GM12878 (cell line): Measurements from ENCODE around the gene ADSL. TPM values are rescaled to one million over a fixed set of nuclear protein-coding genes. Genes with fewer than 3 reads are reported as not detected.

Experiments
- ATAC-seq: fragments of 200-7000 bp; cut with Tn5 transposase; 3 replicates; pipeline ENCODE4 v1.9.1; 2020; ENCODE audit warnings: mild to moderate bottlenecking, moderate library complexity
- BruUV-seq: library from RNA; stranded (reverse); fragments of 400-500 nt; replicated peaks from 2 replicates; lab custom pipeline; 2021; lab: Mats Ljungman, UMichigan
- CTCF ChIA-PET: fragments of 300-600 bp; sonication (Branson Sonifier 250); formaldehyde crosslinking; extraction: SDS; loops from one replicate; lab custom pipeline; 2021; ENCODE audit warnings: inconsistent platforms; lab: Yijun Ruan, JAX
- POLR2A ChIA-PET: fragments of 350-600 bp; formaldehyde crosslinking; extraction: SDS; loops from one replicate; lab custom pipeline; 2021; ENCODE audit warnings: inconsistent platforms; lab: Charles Lee
- RAD21 ChIA-PET: fragments of 300-600 bp; sonication (Branson Sonifier 250); formaldehyde crosslinking; loops from one replicate; lab custom pipeline; 2023; ENCODE audit warnings: antibody characterized with exemption; ENCODE audit not compliant: unreplicated experiment; lab: Charles Lee
- SMC1A ChIA-PET: fragments of 300-600 bp; sonication (Branson Sonifier 250); formaldehyde crosslinking; loops from one replicate; lab custom pipeline; 2023; ENCODE audit not compliant: unreplicated experiment, uncharacterized antibody; lab: Charles Lee
- DNase-seq: peaks from one replicate; pipeline ENCODE4 v3.0.0-alpha.2; 2011; ENCODE audit warnings: low read depth, low spot score
- FAIRE-seq: peaks from 3 replicates; lab custom pipeline; 2011; peaks lifted over from hg19 to GRCh38; lab: Jason Lieb, UNC
- H2AFZ ChIP-seq: 2 replicates; pipeline ENCODE4 v1.6.0; 2011; ENCODE audit warnings: low read depth, low read length, control low read depth; ENCODE audit not compliant: control insufficient read depth
- H3K27ac ChIP-seq: 2 replicates; pipeline ENCODE4 v1.5.1; 2011; ENCODE audit warnings: control low read depth; ENCODE audit not compliant: control insufficient read depth, insufficient read depth
- H3K27me3 ChIP-seq, 2 experiments: replicated peaks in 1 of 2; 2 replicates each; pipeline versions ENCODE4 v1.6.0 to v1.6.1; 2011; ENCODE audit warnings: low read length in 1 of 2; ENCODE audit not compliant: control insufficient read depth in 2 of 2, insufficient read depth in 2 of 2
- H3K36me3 ChIP-seq, 2 experiments: 2 replicates each; pipeline ENCODE4 v1.5.1; 2011; ENCODE audit warnings: low read length in 1 of 2; ENCODE audit not compliant: control insufficient read depth in 2 of 2, insufficient read depth in 2 of 2
- H3K4me1 ChIP-seq: 2 replicates; pipeline ENCODE4 v1.6.1; 2011; ENCODE audit warnings: mild to moderate bottlenecking, low read length, moderate library complexity, mixed read lengths; ENCODE audit not compliant: control insufficient read depth, insufficient read depth
- H3K4me2 ChIP-seq: 2 replicates; pipeline ENCODE4 v1.6.0; 2011; ENCODE audit warnings: control low read depth; ENCODE audit not compliant: control insufficient read depth, insufficient read depth
- H3K4me3 ChIP-seq: fragments of 200-600 bp; sonication (generic); 2 replicates; pipeline ENCODE4 v1.5.1; 2016
- H3K79me2 ChIP-seq: 2 replicates; pipeline ENCODE4 v1.6.0; 2011; ENCODE audit warnings: low read length; ENCODE audit not compliant: control insufficient read depth, insufficient read depth
- H3K9ac ChIP-seq: 2 replicates; pipeline ENCODE4 v1.8.0; 2011; ENCODE audit warnings: low read length, control low read depth, mixed read lengths; ENCODE audit not compliant: control insufficient read depth, insufficient read depth
- H3K9me3 ChIP-seq: replicated peaks from 3 replicates; pipeline ENCODE4 v1.5.1; 2011; ENCODE audit warnings: mild to moderate bottlenecking, low read length; ENCODE audit not compliant: control insufficient read depth, insufficient read depth
- H4K20me1 ChIP-seq: 2 replicates; pipeline ENCODE4 v1.6.0; 2011; ENCODE audit not compliant: control insufficient read depth, insufficient read depth
- HSF1 ChIP-seq: fragments of 150-350 bp; IDR thresholded peaks from 2 replicates; pipeline ENCODE4 v1.6.1; 2014; ENCODE audit warnings: mild to moderate bottlenecking, low read depth, low read length
- JUNB ChIP-seq: IDR thresholded peaks from 2 replicates; pipeline ENCODE4 v1.6.1; 2016; ENCODE audit warnings: antibody characterized with exemption, mild to moderate bottlenecking
- JUND ChIP-seq: IDR thresholded peaks from 2 replicates; pipeline ENCODE4 v1.6.1; 2012; ENCODE audit warnings: low read depth, mild to moderate bottlenecking, low read length, improper control_type of control experiment, moderate library complexity
- SMC3 ChIP-seq: IDR thresholded peaks from 2 replicates; pipeline ENCODE4 v1.6.1; 2011; ENCODE audit warnings: low read length, improper control_type of control experiment, borderline replicate concordance
- TCF12 ChIP-seq: IDR thresholded peaks from 2 replicates; pipeline ENCODE4 v1.6.1; 2011; ENCODE audit warnings: low read depth, mild to moderate bottlenecking, low read length
- ZBED1 ChIP-seq: IDR thresholded peaks from 2 replicates; pipeline ENCODE4 v1.6.1; 2016; ENCODE audit warnings: borderline replicate concordance
- WGBS: methylation state at CpG from one replicate; pipeline ENCODE4 v1.1.6; 2016; ENCODE audit warnings: low lambda C conversion rate; ENCODE audit not compliant: insufficient replicate concordance, insufficient coverage; ENCODE audit errors: missing lambda C conversion rate; 5-methylcytosine and 5-hydroxymethylcytosine counted together
- in situ Hi-C: fragments of 300-500 bp; cut with MboI; formaldehyde crosslinking; loops from 9 replicates; pipeline ENCODE4 v1.14.3; 2018; ENCODE audit warnings: mixed read lengths
- intact Hi-C: fragments of 100-400 bp; cut with micrococcal nuclease; formaldehyde crosslinking; loops from one replicate; pipeline ENCODE4 v1.14.2; 2022; ENCODE audit not compliant: unreplicated experiment
- polyA plus RNA-seq, 11 experiments: library from polyadenylated mRNA; depleted of rRNA in 4 of 11; unstranded in 6 of 11; stranded (reverse) in 5 of 11; fragments of >200 nt; fragmentation: Nextera tagmentation in 4 of 11; fragmentation: Illumina TruSeq in 1 of 11; extraction: Ambion mirVana in 4 of 11; extraction: Trizol in 1 of 11; gene quantifications; 1 replicate in 1 of 11; 2 replicates in 10 of 11; pipeline versions ENCODE4 v1.2.1 to v1.2.3, GENCODE V29; 2011 to 2016; ENCODE audit warnings: inconsistent platforms in 2 of 11, missing spikeins in 2 of 11, low read depth in 1 of 11
- total RNA-seq, 4 experiments: library from RNA; depleted of rRNA in 3 of 4; stranded (reverse); fragments of >200 nt in 3 of 4; fragmentation: Illumina TruSeq in 1 of 4; extraction: Trizol in 1 of 4; gene quantifications; 2 replicates each; pipeline versions ENCODE4 v1.2.1 to v1.2.3, GENCODE V29; 2013 to 2021

Gene ADSL
- total and polyA plus RNA-seq, 10 of the 15 experiments (the other 5 are each of a cell fraction or from before 2014, with no cell fraction given), result 126 to 313 (median 143) TPM

- TF ChIP-seq SMC3 (no peak), JUNB (no peak), JUND (no peak), HSF1 (no peak)
- no peak overlapping the region for H3K4me3 ChIP-seq
- peaks cover 1% of the 10 kb centered on the region for H3K79me2 ChIP-seq
- 91% methylated on average over 5 of the region's 5 CpGs for whole genome bisulfite sequencing
- intact Hi-C loops (no loop called here), in situ Hi-C loops (no loop called here)
- peaks cover 20 to 54% of the 10 kb centered on the region in 2 experiments for H3K36me3 ChIP-seq
- POLR2A ChIA-PET, result no interaction called here
- CTCF ChIA-PET, result no interaction called here
- H2AFZ ChIP-seq, result no peak overlapping the region
- no TSS peak for BruUV-seq
- no peaks in the 10 kb centered on the region for H3K9me3 ChIP-seq
- peaks cover 39% of the 10 kb centered on the region for H3K4me1 ChIP-seq
- SMC1A ChIA-PET, result no interaction called here
- no peak for ATAC-seq
- FAIRE-seq, result no peak
- no peak for DNase-seq
- H3K27ac ChIP-seq, result no peak overlapping the region
- H4K20me1 ChIP-seq, result no peaks in the 10 kb centered on the region
- H3K9ac ChIP-seq, result no peak overlapping the region
- no peak overlapping the region for H3K4me2 ChIP-seq
- RAD21 ChIA-PET, result no interaction called here
- H3K27me3 ChIP-seq, result no peaks in the 10 kb centered on the region
Measured at GRCh38 chr22:40417881-40418280, 71.6 kb downstream of the ADSL start.

- BruUV-seq, result no TSS peak
- intact Hi-C loops (no loop called here), in situ Hi-C loops (no loop called here)
- no peak overlapping the region for H2AFZ ChIP-seq
- no peak for FAIRE-seq
- no peaks in the 10 kb centered on the region for H3K9me3 ChIP-seq
- no peaks in the 10 kb centered on the region for H3K27me3 ChIP-seq
- CTCF ChIA-PET, result interaction anchor here (1.3 kb wide), 1 partner anchor 18 kb away, joined by 4 read pairs; no protein-coding TSS in a partner anchor
- SMC1A ChIA-PET, result no interaction called here
- RAD21 ChIA-PET, result no interaction called here
- H3K4me2 ChIP-seq, result no peak overlapping the region
- POLR2A ChIA-PET, result no interaction called here
- H4K20me1 ChIP-seq, result no peaks in the 10 kb centered on the region
- no peak for DNase-seq
- H3K4me3 ChIP-seq, result no peak overlapping the region
- no peak overlapping the region for H3K27ac ChIP-seq
- ATAC-seq, result no peak
- TF ChIP-seq ZBED1 (no peak), TCF12 (0 out of 2 replicates have a peak, but pooled peaks have one; percentile 29)
- H3K4me1 ChIP-seq, result peaks cover 32% of the 10 kb centered on the region
- 70% methylated on average over 29 of the region's 42 CpGs for WGBS
- peaks cover 23 to 61% of the 10 kb centered on the region in 2 experiments; a peak in 3 of 4 replicates for H3K36me3 ChIP-seq
- H3K9ac ChIP-seq, result no peak overlapping the region
- peaks cover 1% of the 10 kb centered on the region for H3K79me2 ChIP-seq
Measured at GRCh38 chr22:40418366-40419201, 72.3 kb downstream of the ADSL start.
